Mesendoderm (in vitro differentiated cells): Measurements from ENCODE around the gene UFM1.

Experiments used
- DNase-seq: peaks from one replicate; pipeline ENCODE4 v3.0.0; 2013
- H2AK5ac ChIP-seq: 2 replicates; pipeline ENCODE4 v1.6.1; 2013; ENCODE audit warnings: low read length, inconsistent platforms
- H2BK120ac ChIP-seq: 2 replicates; pipeline ENCODE4 v1.6.1; 2013; ENCODE audit warnings: low read depth, mild to moderate bottlenecking, low read length, moderate library complexity, mixed read lengths
- H2BK15ac ChIP-seq: replicated peaks from 2 replicates; pipeline ENCODE4 v1.6.1; 2013; ENCODE audit warnings: low read depth, mild to moderate bottlenecking, moderate library complexity
- H2BK5ac ChIP-seq: 2 replicates; pipeline ENCODE4 v1.6.1; 2013; ENCODE audit warnings: low read length, inconsistent platforms
- H3K18ac ChIP-seq: 2 replicates; pipeline ENCODE4 v1.6.1; 2013; ENCODE audit warnings: mild to moderate bottlenecking, low read length, mixed read lengths
- H3K23ac ChIP-seq: one replicate; pipeline ENCODE4 v1.6.1; 2013; ENCODE audit warnings: low read length
- H3K27ac ChIP-seq: 2 replicates; pipeline ENCODE4 v1.5.1; 2013; ENCODE audit warnings: low read depth, mild to moderate bottlenecking, inconsistent platforms, low read length, moderate library complexity
- H3K27me3 ChIP-seq: 2 replicates; pipeline ENCODE4 v1.6.1; 2013; ENCODE audit warnings: low read length, control low read depth, mild to moderate bottlenecking, inconsistent platforms; ENCODE audit not compliant: insufficient read depth, poor library complexity
- H3K36me3 ChIP-seq: 2 replicates; pipeline ENCODE4 v1.6.1; 2013; ENCODE audit warnings: low read length, inconsistent platforms; ENCODE audit not compliant: control insufficient read depth, insufficient read depth
- H3K4ac ChIP-seq: one replicate; pipeline ENCODE4 v1.6.1; 2013; ENCODE audit warnings: low read depth, mild to moderate bottlenecking, low read length, moderate library complexity
- H3K4me1 ChIP-seq: 2 replicates; pipeline ENCODE4 v1.6.1; 2013; ENCODE audit warnings: low read depth, low read length, inconsistent platforms; ENCODE audit not compliant: control insufficient read depth
- H3K4me2 ChIP-seq: 2 replicates; pipeline ENCODE4 v1.6.1; 2013; ENCODE audit warnings: low read length
- H3K4me3 ChIP-seq: 2 replicates; pipeline ENCODE4 v1.5.1; 2013; ENCODE audit warnings: mild to moderate bottlenecking, low read length
- H3K56ac ChIP-seq: one replicate; pipeline ENCODE4 v1.6.1; 2013; ENCODE audit warnings: low read length
- H3K79me1 ChIP-seq: 2 replicates; pipeline ENCODE4 v1.6.1; 2013; ENCODE audit warnings: low read length, inconsistent platforms
- H3K79me2 ChIP-seq: 2 replicates; pipeline ENCODE4 v1.6.1; 2013; ENCODE audit warnings: mild to moderate bottlenecking, low read length; ENCODE audit not compliant: control insufficient read depth, insufficient read depth
- H3K9ac ChIP-seq: 2 replicates; pipeline ENCODE4 v1.6.1; 2013; ENCODE audit warnings: low read length, inconsistent platforms
- H4K5ac ChIP-seq: one replicate; pipeline ENCODE4 v1.6.1; 2013; ENCODE audit warnings: low read length
- H4K8ac ChIP-seq: one replicate; pipeline ENCODE4 v1.6.1; 2013; ENCODE audit warnings: low read depth, mild to moderate bottlenecking, control low read depth, low read length, moderate library complexity
- WGBS: extraction: QIAGEN DNeasy Blood & Tissue Kit; methylation state at CpG from one replicate; pipeline ENCODE4 v1.1.7; 2013; ENCODE audit warnings: low lambda C conversion rate, missing lambda C conversion rate; ENCODE audit not compliant: insufficient coverage; ENCODE audit errors: extremely low coverage; 5-methylcytosine and 5-hydroxymethylcytosine counted together

Gene UFM1

DNA sequence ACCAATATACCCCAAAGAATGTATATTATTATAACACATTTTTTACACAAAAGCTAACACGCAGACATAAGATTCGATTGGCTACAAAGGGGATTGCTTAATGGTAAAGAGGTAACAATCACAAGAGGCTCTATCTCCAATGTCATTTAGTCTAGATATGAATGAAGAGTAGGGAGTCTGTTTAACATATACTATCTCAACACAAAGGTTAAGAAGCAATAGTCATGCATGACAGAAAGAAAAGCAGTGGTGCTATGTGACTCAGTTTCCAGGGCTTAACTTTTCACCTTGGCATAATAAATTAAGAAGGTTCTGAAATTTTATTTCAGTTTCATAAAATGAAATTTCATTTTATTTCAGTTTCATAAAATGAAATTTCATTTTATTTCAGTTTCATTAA is 33.3 kb downstream of the UFM1 start:
- no peak overlapping the region for H3K56ac ChIP-seq
- no peaks in the 10 kb centered on the region for H3K36me3 ChIP-seq
- no peak overlapping the region for H3K4me2 ChIP-seq
- H3K27me3 ChIP-seq: no peaks in the 10 kb centered on the region
- H3K18ac ChIP-seq: no peak overlapping the region
- WGBS: no CpG with 5 or more reads among the region's 2 CpGs
- H2BK120ac ChIP-seq: no peak overlapping the region
- H3K9ac ChIP-seq: no peak overlapping the region
- no peak overlapping the region for H3K4me3 ChIP-seq
- H3K4me1 ChIP-seq: no peaks in the 10 kb centered on the region
- no peak for DNase-seq
- H2BK5ac ChIP-seq: no peak overlapping the region
- H3K23ac ChIP-seq: no peak overlapping the region
- H3K79me2 ChIP-seq: no peaks in the 10 kb centered on the region
- H3K4ac ChIP-seq: no peak overlapping the region
- H2BK15ac ChIP-seq: no peak overlapping the region
- no peak overlapping the region for H3K27ac ChIP-seq
- no peak overlapping the region for H4K5ac ChIP-seq
- no peak overlapping the region for H4K8ac ChIP-seq
- H3K79me1 ChIP-seq: no peaks in the 10 kb centered on the region
- H2AK5ac ChIP-seq: no peak overlapping the region

GRCh38 chr13:38384171-38384570 is 34.5 kb downstream of the UFM1 start:
- H2BK15ac ChIP-seq: no peak overlapping the region
- H3K4me2 ChIP-seq: no peak overlapping the region
- no peak overlapping the region for H3K4me3 ChIP-seq
- DNase-seq: no peak
- H3K27ac ChIP-seq: no peak overlapping the region
- H3K23ac ChIP-seq: no peak overlapping the region
- no peak overlapping the region for H3K4ac ChIP-seq
- H3K36me3 ChIP-seq: no peaks in the 10 kb centered on the region
- no peak overlapping the region for H3K18ac ChIP-seq
- no peaks in the 10 kb centered on the region for H3K79me2 ChIP-seq
- H3K27me3 ChIP-seq: no peaks in the 10 kb centered on the region
- no peaks in the 10 kb centered on the region for H3K79me1 ChIP-seq
- no peak overlapping the region for H4K5ac ChIP-seq
- H3K9ac ChIP-seq: no peak overlapping the region
- no peak overlapping the region for H4K8ac ChIP-seq
- 100% methylated on average over 2 of the region's 3 CpGs for whole genome bisulfite sequencing
- no peak overlapping the region for H3K56ac ChIP-seq
- H2BK120ac ChIP-seq: no peak overlapping the region
- H2AK5ac ChIP-seq: no peak overlapping the region
- no peaks in the 10 kb centered on the region for H3K4me1 ChIP-seq
- H2BK5ac ChIP-seq: no peak overlapping the region

- Histone ChIP-seq H3K36me3 (no peaks in the 10 kb centered on the region), H3K56ac (no peak overlapping the region), H3K4me3 (no peak overlapping the region), H2BK120ac (no peak overlapping the region), H3K79me1 (no peaks in the 10 kb centered on the region), H3K4ac (no peak overlapping the region), H4K5ac (no peak overlapping the region), H2BK15ac (no peak overlapping the region), H3K23ac (no peak overlapping the region), H2BK5ac (no peak overlapping the region), H4K8ac (no peak overlapping the region), H3K27ac (no peak overlapping the region), H3K4me2 (no peak overlapping the region), H3K4me1 (no peaks in the 10 kb centered on the region), H2AK5ac (no peak overlapping the region), H3K27me3 (no peaks in the 10 kb centered on the region), H3K18ac (no peak overlapping the region), H3K9ac (no peak overlapping the region), H3K79me2 (no peaks in the 10 kb centered on the region)
- WGBS: no CpG with 5 or more reads among the region's 9 CpGs
- DNase-seq: no peak
Measured at GRCh38 chr13:38385153-38385891, 35.7 kb downstream of the UFM1 start.

GRCh38 chr13:38386421-38386820 is 36.8 kb downstream of the UFM1 start:
- H3K4me1 ChIP-seq: no peaks in the 10 kb centered on the region
- H3K23ac ChIP-seq: no peak overlapping the region
- no peak overlapping the region for H2BK5ac ChIP-seq
- H3K9ac ChIP-seq: no peak overlapping the region
- H3K4ac ChIP-seq: no peak overlapping the region
- H3K79me1 ChIP-seq: no peaks in the 10 kb centered on the region
- H3K4me2 ChIP-seq: no peak overlapping the region
- DNase-seq: no peak
- WGBS: no CpG with 5 or more reads among the region's 1 CpG
- H3K36me3 ChIP-seq: no peaks in the 10 kb centered on the region
- no peak overlapping the region for H2BK120ac ChIP-seq
- no peak overlapping the region for H4K8ac ChIP-seq
- H3K18ac ChIP-seq: no peak overlapping the region
- no peaks in the 10 kb centered on the region for H3K79me2 ChIP-seq
- no peak overlapping the region for H2BK15ac ChIP-seq
- H3K27me3 ChIP-seq: no peaks in the 10 kb centered on the region
- no peak overlapping the region for H3K27ac ChIP-seq
- no peak overlapping the region for H3K4me3 ChIP-seq
- H2AK5ac ChIP-seq: no peak overlapping the region
- no peak overlapping the region for H3K56ac ChIP-seq
- no peak overlapping the region for H4K5ac ChIP-seq

- no peaks in the 10 kb centered on the region for H3K79me1 ChIP-seq
Measured at GRCh38 chr13:38391341-38391740, 41.7 kb downstream of the UFM1 start.

More at GRCh38 chr13:38391341-38391740, 41.7 kb downstream of the UFM1 start:
- DNase-seq: no peak
- no peak overlapping the region for H3K56ac ChIP-seq
- no peak overlapping the region for H3K18ac ChIP-seq
- H3K9ac ChIP-seq: no peak overlapping the region
- no peaks in the 10 kb centered on the region for H3K27me3 ChIP-seq
- WGBS: no CpG with 5 or more reads among the region's 2 CpGs
- no peak overlapping the region for H3K4ac ChIP-seq
- H3K79me2 ChIP-seq: no peaks in the 10 kb centered on the region
- H2AK5ac ChIP-seq: no peak overlapping the region
- H2BK120ac ChIP-seq: no peak overlapping the region
- no peak overlapping the region for H3K4me2 ChIP-seq
- peak overlapping the region; percentile 18 for H3K23ac ChIP-seq
- H3K27ac ChIP-seq: no peak overlapping the region
- no peak overlapping the region for H3K4me3 ChIP-seq
- H3K4me1 ChIP-seq: no peaks in the 10 kb centered on the region
- no peak overlapping the region for H2BK15ac ChIP-seq
- no peak overlapping the region for H2BK5ac ChIP-seq
- H3K36me3 ChIP-seq: no peaks in the 10 kb centered on the region
- no peak overlapping the region for H4K8ac ChIP-seq
- H4K5ac ChIP-seq: no peak overlapping the region
